ENCODE results near the gene ANKRD34A. TPM values are rescaled to one million over a fixed set of nuclear protein-coding genes. Genes with fewer than 3 reads are reported as not detected.

Gene ANKRD34A
- total and polyA plus RNA-seq, 10 donors: 0.57 to 3.1 (median 1.1) TPM

DNA sequence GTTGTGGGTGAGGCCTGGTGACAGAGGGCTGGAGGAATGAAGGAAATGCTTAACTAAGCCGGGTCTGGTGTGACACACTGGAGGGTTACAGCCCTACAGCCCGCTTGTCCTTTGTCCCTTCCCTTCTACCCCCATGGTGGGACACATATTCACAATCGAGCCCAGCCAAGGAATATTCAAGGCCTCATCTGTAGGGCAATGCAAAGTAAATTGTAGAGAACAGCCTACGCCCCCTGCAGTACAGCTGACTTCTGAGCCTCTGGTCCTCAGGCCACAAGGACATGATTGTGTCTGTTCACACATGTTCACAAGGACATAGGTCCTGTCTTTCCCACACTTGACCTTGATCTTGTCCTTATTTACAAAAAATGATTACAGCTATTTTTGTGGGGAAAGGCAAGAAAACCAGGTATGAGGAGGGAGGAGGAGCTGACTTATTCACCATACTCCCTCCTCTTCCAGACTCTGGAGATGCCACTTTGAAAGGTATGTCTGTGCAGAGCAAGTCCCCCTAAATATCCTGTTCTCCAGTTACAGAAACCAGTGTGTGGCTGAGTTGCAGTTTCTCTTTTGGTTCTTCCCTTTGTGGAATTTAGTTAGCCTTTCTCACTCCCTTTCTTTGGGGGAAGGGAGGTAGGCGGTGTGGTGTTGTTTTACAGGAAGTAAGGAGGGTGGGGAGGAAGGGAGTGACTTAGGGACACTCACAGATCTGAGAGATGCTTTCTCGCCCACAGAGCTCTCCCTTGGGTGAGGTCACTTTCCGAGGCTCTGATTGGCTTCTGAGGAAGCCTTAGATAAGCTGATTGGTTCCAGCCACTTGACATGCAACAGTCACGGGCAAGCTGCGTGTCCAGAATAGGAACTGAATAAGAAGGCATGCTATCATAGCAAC is 14.7 kb upstream of the ANKRD34A start:
- peaks cover 60 to 74% (median 72%) of the 10 kb centered on the region in 6 donors for H3K4me1 ChIP-seq
- intact Hi-C loops (cut with DNase I; ENCODE audit: low total_unique reads): loop anchor here (5.0 kb wide), 1 partner anchor 33 kb away; no protein-coding TSS in a partner anchor
- TF ChIP-seq, protein P1, sequence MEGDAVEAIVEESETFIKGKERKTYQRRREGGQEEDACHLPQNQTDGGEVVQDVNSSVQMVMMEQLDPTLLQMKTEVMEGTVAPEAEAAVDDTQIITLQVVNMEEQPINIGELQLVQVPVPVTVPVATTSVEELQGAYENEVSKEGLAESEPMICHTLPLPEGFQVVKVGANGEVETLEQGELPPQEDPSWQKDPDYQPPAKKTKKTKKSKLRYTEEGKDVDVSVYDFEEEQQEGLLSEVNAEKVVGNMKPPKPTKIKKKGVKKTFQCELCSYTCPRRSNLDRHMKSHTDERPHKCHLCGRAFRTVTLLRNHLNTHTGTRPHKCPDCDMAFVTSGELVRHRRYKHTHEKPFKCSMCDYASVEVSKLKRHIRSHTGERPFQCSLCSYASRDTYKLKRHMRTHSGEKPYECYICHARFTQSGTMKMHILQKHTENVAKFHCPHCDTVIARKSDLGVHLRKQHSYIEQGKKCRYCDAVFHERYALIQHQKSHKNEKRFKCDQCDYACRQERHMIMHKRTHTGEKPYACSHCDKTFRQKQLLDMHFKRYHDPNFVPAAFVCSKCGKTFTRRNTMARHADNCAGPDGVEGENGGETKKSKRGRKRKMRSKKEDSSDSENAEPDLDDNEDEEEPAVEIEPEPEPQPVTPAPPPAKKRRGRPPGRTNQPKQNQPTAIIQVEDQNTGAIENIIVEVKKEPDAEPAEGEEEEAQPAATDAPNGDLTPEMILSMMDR (IDR thresholded peaks at IDR 0.05 in 8 of 11, conservative IDR thresholded peaks at IDR 0.05 in 3 of 11): peak in 6 of 11 experiments; percentile 5 to 31 (median 24)
- TF ChIP-seq POLR2AphosphoS5 (IDR thresholded peaks at IDR 0.05) (peak in 2 of 3 donors; percentile 67 to 96), POLR2A (IDR thresholded peaks at IDR 0.05) (peak; percentile 28 to 65 (median 53))

DNA sequence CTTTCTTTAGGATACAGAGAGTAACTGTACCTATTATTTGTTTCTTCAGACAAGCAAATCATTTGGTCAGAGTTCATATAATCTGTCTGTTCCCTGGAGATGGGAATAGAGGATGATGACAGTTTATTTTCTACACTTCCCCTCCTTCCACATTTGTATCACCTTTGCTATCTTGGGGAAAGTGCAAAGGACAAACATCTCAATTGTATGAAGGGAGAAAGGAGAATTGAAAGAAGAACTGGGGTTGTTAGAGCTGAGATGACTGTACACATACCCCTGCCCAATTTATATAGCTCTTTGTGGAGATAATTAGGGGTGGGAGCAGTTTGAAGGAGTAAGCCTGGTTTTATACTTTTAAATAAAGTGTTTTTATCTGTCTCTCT is 14.1 kb upstream of the ANKRD34A start:
- no peak for DNase-seq
- H3K4me1 ChIP-seq: peaks cover 56 to 67% (median 66%) of the 10 kb centered on the region in 6 donors
- no peak for TF ChIP-seq POLR2A (IDR thresholded peaks at IDR 0.05)
- TF ChIP-seq, protein P1 (IDR thresholded peaks at IDR 0.05 in 8 of 11, conservative IDR thresholded peaks at IDR 0.05 in 3 of 11): no peak
- TF ChIP-seq POLR2AphosphoS5 (IDR thresholded peaks at IDR 0.05): no peak
- peaks cover 0 to 14% (median 0%) of the 10 kb centered on the region in 6 donors for H3K36me3 ChIP-seq
- no peaks in the 10 kb centered on the region for H3K9me3 ChIP-seq
- H3K27me3 ChIP-seq (replicated peaks in 1 of 7): no peaks in the 10 kb centered on the region
- H3K27ac ChIP-seq: peak overlapping the region; percentile 94 to 100 (median 99)
- peak overlapping the region in 6 of 8 donors; percentile 2 to 61 (median 18) for H3K4me3 ChIP-seq
- intact Hi-C loops (cut with DNase I; ENCODE audit: low total_unique reads): loop anchor here (5.0 kb wide), 1 partner anchor 34 kb away; no protein-coding TSS in a partner anchor

More for the DNA sequence above, 14.7 kb upstream of the ANKRD34A start:
- WGBS, 5 donors: 7 to 12% (median 9%) methylated on average over 9 of the region's 9 CpGs
- H3K9me3 ChIP-seq: no peaks in the 10 kb centered on the region
- peak overlapping the region; percentile 94 to 100 (median 99) for H3K27ac ChIP-seq
- peak; percentile 92 for DNase-seq
- peaks cover 0 to 14% (median 0%) of the 10 kb centered on the region in 6 donors for H3K36me3 ChIP-seq
- peak overlapping the region in 6 of 8 donors; percentile 2 to 61 (median 18) for H3K4me3 ChIP-seq
- no peaks in the 10 kb centered on the region for H3K27me3 ChIP-seq (replicated peaks in 1 of 7)

DNA sequence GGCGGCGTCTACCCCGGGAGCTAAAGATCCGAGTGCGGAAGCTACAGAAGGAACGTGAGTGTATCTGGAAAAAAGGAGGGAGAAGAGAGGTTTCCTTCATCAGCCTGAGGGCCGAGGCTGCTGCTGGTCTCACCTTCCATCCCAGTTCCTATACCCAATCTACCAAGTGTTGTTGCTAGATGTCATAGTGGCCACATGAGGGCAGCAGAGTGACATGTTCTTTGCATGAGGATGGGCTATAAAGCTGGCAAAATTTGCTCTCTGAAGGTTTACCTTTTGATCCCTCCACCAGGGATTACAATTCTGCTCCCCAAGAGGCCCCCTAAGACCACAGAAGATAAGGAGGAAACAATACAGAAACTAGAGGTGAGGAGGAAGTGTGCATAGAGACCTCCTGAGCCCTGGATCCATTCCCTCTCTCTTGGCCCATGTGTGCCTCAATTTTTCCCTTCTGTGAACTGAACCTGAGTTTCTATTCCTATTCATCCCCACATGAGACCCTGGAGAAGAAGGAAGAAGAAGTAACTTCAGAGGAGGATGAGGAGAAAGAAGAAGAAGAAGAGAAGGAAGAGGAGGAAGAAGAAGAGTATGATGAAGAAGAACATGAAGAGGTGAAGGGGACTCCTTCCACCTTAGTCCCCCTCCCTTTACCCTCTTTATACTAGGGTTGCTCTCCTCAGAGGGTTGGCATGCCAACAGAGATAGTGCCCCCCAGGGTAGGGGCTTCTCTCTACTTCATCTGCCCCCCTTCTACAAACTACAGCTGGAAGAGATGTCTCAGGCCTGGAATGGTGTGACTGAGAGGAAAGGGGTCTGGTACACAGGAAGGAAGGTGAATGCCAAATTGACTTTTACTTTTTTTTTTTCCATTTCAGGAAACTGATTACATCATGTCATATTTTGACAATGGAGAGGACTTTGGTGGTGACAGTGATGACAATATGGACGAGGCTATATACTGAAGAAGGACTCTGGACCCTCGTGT is 13.4 kb upstream of the ANKRD34A start:
- Histone ChIP-seq H3K27me3 (replicated peaks in 1 of 7) (no peaks in the 10 kb centered on the region), H3K36me3 (peaks cover 0 to 14% (median 0%) of the 10 kb centered on the region in 6 donors), H3K4me3 (peak overlapping the region in 3 of 8 donors; percentile 3 to 61 (median 13)), H3K27ac (peak overlapping the region; percentile 94 to 100 (median 99)), H3K4me1 (peaks cover 51 to 63% (median 59%) of the 10 kb centered on the region in 6 donors), H3K9me3 (no peaks in the 10 kb centered on the region)
- DNase-seq: peak; percentile 88
- intact Hi-C loops (cut with DNase I; ENCODE audit: low total_unique reads): loop anchor here (5.0 kb wide), 1 partner anchor 35 kb away; no protein-coding TSS in a partner anchor
- 12 to 18% (median 17%) methylated on average over 9 of the region's 9 CpGs for WGBS, 5 donors
- TF ChIP-seq, protein P1 (IDR thresholded peaks at IDR 0.05 in 8 of 11, conservative IDR thresholded peaks at IDR 0.05 in 3 of 11): peak; percentile 82 to 97 (median 94)
- no peak for TF ChIP-seq POLR2A (IDR thresholded peaks at IDR 0.05)
- TF ChIP-seq POLR2AphosphoS5 (IDR thresholded peaks at IDR 0.05): peak in 1 of 3 donors; percentile 89
